HG03432 (cell line): ENCODE measurements around the gene TLR10.
"Not testable (repeated sequence)": the region's sequence is repeated elsewhere in the genome, so short reads cannot be mapped to it uniquely, and the experiment has no call there.

ENCODE experiments used
- ATAC-seq: cut with Tn5 transposase; IDR thresholded peaks from one replicate; pipeline ENCODE4 v1.9.1; 2021; ENCODE audit warnings: mild to moderate bottlenecking, moderate library complexity; ENCODE audit not compliant: unreplicated experiment

TLR10 gene

DNA sequence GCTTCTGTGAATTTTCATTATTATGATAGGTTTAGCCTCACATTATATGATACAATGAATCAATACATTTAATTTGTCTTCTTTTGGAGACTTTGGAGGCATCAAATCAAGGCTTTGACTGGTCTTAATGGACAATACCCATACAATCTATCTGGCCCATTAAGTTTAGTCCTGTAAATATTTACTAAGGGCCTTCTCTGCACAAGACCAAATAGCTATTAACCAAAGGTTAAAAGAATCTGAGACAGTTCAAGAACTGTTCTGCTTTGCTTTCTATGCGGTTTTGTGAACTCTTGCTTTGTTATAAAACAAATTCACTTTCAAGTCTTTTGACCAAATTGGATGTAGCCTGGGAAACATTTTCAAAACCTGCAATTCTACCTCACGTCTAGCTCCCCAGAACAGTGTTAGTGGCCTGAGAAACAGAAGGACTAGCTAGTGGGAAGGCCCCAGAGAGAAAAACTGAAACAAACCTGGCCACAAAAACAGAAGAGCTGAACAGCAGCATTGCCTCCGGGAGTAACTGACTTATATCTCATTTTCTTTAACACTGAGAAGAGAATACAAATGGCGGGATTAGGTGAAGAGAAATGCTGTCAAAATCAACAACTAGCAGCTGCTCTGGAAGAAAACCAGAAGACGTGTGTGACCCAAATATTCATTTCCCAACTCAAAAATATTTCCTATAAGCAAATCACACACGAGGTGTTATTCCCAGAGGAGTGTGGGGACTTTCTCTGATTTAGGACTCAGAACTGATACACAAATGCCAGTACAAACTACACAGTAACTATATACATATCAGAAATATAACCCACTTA lies 21.3 kb upstream of the TLR10 start:
- peak; percentile 62 for ATAC-seq

DNA sequence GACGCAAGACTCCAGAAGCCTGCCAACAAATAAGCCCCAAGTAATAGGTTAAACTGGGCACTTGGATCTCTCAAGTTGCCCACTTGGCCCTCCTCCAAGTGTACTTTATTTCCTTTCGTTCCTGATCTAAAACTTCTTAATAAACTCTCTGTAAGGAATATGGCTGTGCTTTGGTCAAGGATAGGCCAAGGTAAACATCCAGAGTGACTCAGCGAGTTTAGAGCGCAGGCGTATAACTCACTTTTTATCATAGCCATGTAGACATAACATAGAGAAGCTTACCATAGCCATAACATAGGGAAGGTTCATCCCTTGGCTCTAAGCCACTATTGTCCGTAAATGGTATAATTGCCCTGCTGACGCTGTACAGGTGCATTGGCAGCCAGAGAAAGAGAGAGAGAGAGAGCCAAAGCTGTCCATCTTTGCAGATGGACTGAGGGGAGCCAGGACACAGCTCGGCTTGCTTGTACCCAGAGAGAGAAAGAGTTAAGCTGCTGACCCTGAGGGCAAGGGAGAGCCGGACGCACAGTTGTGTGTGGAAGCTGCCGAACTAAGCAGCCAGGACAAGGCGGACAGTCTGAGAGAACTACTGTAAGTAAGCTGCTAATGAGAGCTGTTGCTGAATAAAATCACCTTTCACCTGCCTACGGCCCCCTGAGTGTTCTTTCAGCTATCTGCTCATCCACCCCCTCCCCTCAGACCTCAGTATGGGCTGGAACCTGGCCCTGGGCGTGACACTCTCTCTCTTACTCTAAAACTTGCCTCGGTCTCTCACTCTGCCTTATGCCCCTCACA lies 20.0 kb upstream of the TLR10 start:
- no peak for ATAC-seq

DNA sequence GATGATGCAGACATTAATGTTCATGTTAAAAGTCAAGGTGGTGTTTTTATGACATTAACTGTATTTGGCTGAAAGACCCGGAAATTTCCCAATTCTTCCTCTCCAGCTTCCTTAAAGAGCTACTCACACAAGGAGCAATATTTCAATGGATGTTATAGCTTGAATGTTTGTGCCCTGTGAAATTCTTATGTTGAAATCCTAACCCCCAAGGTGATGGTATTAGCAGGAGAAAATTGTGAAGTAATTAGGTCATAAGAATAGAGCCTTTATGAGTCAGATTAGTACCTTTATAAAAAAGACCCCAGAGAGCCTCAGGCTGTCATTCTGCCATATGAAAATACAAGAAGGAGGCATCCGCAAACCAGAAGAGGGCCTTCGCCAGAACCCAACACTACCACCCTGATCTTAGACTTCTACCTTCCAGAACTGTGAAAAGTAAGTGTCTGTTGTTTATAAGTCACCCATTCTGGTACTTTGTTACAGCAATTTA lies 18.2 kb upstream of the TLR10 start:
- no peak for ATAC-seq

DNA sequence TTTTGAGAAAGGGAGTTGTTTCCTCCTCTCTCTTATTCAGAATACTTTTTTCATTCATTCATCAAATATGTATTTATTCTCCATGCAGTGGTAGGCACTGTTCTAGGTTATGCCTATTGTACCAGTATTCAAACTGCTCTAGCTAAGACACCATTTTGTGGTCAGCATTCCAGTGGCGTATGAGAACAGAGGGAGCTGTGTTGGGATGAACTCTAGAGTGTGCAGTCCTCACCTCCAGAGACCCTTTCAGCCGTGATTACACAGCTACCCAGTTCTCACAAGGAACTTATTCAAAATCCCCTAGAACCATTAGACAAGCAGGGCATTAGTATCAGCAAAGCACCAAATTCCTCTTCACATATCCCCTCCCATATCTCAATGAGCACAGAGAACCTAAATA lies 17.6 kb upstream of the TLR10 start:
- no peak for ATAC-seq

DNA sequence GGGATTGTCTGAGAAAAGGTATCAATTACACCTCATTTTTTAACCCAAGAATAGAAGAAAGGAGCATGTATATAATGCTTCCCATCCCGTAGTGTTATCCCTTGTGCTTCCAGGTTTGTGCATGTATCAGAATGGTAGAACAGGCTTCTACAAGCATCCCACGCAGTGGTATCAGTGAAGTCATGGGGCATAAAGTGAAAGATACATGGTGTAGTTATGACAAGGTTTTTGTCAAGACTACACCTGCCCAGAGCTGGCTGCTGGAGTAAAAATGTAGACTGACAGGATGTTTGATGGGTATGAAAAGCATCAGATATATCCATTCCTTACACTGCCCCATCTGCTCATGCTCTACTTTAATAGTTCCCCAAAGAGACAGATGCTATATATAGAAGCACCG lies 12.3 kb upstream of the TLR10 start:
- no peak for ATAC-seq

DNA sequence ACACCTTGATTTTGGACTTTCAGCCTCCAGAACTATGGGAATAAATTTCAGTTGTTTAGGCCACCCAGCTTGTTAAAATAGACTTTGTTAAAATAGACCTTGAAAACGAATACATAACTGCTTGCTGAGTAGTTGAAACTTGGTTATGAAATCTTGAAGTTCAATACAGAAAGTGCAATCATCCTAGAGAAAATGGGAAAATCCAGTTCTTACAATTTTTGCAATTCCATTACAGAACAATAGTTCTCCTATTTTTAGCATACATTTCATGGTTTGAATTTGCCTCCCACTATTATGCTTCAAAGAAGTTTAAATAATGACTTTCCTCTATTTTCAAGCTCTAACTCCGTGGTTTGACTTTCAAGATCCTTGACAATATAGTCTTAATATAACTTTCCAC lies 11.3 kb upstream of the TLR10 start:
- ATAC-seq, result no peak

DNA sequence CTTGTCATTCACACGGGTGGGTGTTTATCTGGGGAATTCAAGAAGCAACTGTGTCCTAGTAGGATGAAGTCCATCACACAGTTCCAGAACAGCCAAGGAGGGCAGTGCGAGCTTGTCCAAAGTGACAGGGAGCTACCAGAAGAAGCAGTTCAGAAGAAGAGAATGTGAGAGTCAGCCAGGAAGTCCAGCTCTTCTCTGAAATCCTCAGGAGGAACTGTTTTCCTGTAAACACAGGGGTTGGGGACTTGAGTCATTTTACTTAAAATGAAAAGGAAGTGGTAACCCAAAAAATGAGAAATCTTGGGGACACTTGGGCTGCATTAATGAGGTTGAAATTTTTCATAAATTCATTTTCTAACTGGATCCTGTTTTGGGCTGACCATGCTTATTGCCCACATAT lies 8.2 kb upstream of the TLR10 start:
- ATAC-seq, result no peak

DNA sequence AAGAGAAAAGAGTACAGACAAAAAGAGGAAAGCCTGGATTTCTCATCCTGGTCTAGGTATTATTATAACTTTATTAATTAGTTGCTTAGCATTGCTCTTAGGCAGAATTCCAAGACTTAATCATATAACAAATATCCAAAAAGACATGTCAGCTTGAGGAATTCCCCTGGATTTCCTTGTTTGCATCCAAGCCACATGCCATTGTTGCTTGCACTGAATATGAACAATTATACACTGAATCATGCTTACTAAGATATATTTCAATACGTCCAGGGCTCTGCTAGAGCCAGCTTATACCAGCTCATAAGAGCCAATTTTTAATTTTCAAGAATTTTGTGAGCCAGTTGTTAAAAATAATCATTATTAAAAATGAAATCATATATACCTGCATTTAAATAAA lies 5.5 kb upstream of the TLR10 start:
- ATAC-seq, result no peak

DNA sequence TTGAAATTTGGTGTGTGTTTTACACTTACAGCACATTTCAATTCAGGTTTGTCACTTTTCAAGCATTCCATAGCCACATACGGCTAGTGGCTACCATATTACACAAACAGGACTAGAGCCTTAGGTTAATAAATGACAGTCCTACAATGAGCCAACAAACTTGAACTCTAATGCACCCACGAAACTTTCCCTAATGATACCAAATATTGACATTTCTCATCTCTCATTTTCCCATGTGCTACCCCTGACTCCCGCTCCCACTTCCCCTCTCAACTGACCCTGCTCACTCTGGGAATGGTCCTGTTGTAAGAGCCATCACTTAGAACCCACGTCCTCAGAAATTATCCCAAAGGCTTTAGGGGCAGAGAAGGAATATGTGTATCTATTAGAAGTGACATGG lies 4.9 kb upstream of the TLR10 start:
- ATAC-seq, result no peak

DNA sequence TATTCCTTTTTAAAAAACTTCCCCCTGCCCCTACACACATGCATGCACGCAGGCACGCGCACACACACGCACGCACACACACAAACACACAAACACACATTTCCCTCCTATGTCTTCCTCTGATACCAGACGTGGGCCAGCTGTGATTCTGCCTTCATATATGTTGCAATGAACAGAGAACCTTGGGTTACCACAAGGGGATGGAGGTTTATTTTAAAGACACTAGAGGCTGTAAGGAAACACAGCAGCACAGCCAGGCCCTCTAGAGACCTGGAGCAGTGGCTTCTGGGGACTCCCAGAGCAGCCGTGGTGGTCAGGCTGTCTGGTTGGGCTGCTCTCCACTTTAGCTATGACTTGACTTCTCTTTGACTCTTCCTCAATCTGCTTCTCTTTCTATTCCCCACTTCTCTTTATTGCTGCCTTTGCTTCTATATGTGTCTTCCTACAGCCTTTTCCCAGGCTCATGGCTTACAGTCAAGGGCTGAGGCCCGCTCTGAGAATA lies 3.2 kb upstream of the TLR10 start:
- ATAC-seq, result peak; percentile 42

DNA sequence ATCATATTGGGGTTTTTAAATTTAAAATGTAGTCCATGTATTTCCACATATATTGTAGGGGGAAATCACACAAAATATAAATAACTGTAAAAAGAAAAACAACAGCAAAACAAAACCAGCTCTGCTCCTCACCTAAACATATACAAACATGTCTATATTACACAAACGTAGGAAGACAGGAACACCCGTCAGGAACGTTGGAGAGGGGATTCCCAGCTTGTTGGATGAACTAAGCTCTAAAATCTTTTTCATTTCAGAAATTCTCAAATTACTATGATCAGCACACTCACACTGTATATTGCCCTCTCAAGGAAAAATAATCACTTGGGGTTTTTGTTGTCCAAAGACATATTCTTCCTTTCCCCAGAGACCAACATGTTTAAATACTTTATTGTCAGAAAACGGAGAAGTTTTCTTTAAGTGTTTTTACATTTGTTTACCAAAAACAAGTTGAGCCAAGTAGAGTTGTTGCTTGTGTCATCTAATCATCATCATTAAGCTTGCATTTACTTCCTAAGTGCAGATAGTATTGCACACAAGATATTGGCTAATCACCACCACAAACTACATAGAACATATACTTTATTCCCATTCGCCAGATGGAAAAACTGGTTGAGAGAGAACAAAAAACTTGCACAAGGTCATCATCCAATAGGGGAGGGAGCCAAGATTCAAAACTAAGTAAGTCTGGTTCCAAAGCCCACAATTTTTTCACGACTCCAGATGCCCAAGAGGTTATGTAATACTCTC lies 2.4 kb upstream of the TLR10 start:
- ATAC-seq, result no peak

DNA sequence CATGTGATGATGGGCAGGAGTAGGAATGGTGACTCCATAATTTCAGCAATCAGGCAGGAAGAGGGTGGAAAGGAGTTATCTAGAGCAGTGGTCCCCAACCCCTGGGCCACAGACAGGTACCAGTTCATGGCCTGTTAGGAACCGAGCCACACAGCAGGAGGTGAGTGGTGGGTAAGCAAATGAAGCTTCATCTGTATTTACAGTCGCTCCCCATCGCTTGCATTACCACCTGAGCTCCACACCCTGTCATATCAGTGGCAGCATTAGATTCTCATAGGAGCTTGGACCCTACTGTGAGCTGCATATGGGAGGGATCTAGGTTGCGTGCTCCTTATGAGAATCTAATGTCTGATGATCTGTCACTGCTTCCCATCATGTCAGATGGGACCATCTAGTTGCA lies 1.4 kb upstream of the TLR10 start:
- ATAC-seq, result no peak

DNA sequence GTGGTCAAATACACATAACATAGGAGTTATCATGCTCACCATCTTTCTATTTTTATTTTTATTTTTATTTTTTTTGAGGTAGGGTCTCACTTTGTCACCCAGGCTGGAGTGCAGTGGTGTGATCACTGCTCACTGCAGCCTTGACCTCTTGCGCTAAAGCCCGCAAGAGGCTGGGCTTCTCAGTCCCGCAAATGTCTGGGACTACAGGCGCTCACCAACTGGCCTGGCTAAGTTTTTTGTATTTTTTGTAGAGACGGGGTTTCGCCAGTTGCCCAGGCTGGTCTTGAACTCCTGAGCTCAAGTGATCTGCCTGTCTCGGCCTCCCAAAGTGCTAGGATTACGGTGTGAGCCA lies 295 bp upstream of the TLR10 start:
- ATAC-seq, result no peak

DNA sequence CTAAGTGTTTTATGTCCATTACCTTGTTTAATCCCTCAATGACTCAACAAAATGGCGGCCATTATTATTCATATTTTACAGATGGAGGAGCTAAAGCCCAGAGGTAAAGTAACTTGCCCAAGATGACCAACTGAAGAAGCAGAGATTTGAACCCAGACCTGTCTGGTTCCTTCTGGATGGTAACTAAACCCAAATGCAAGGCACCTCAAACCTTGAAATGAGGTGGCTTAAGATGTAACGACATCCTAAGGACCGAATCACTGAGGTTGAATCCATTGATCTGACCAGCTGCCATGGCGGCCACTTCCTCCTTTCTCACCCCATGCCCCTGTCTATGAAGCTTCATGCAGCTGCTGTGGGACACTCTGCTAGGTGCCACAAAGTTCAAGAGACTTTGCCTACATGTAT lies 932 bp downstream of the TLR10 start:
- peak; percentile 39 for ATAC-seq

DNA sequence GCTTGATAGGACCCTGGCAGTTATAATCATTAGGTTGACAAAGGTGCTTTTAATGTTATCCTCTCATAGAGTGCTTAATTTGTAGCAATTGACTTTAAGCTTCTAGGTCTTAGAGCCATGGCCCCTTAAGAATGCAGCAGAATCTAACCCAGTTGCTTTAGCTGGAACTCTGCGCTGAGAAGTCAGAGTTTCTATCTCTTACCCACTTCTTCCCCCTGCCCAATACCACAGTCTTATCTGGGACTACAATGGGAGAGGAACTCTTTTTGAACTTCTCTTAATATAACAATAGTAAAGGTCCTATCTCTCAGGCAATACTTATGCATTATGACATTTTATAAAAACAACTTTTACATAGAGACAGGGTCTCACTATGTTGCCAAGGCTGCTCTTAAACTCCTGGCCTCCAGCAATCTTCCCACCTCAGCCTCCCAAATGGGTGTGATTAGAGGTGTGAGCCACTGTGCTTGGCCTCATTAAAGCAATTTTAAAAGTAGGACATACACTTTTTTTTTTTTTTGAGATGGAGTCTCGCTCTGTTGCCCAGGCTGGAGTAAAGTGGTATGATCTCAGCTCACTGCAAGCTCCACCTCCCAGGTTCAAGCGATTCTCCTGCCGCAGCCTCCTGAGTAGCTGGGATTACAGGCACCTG lies 1.8 kb downstream of the TLR10 start:
- no peak for ATAC-seq

DNA sequence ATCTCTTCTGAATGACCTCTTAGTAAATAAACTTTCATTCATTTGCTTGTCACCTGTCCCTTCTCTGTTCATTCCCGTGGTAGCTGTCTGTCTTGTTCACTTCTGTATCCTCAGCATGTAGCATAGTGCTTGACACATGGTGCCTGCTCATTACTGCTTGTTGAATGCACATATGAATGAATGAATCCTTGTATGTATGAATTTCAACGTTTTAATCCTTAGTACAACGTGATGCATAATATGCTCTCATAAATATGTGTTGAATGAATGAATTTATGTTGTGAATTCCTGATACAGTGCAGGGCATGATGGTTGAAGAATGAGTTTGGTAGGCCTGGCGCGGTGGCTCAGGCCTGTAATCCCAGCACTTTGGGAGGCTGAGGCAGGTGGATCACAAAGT lies 3.0 kb downstream of the TLR10 start:
- no peak for ATAC-seq

DNA sequence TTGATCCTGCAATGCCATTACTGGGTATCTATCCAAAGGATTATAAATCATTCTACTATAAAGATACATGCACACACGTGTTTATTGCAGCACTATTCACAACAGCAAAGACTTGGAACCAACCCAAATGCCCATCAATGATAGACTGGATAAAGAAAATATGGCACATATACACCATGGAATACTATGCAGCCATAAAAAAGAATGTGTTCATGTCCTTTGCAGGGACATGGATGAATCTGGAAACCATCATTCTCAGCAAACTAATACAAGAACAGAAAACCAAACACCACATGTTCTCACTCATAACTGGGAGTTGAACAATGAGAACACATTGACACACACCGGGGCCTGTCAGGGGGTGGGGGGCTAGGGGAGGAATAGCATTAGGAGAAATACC lies 4.9 kb downstream of the TLR10 start:
- not testable (repeated sequence) for ATAC-seq

DNA sequence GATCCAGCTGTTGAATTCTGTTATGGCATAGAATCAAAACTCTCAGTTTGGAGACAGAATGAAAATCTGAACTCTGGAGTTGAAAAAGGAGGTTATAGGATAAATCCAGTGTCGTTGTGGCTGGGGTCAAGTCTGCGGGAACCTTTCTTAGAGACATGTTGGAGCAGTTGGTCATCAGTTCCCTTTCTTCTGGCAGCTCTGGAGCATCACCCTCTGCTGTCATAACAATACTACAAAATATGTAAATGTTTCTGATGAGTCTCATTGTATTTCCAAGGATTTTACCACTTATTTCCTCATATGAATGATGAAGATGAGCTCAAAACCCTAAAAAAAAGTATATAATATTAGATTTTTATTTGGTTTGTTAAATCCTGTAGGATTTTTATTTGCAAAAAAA lies 7.5 kb downstream of the TLR10 start:
- ATAC-seq, result no peak

DNA sequence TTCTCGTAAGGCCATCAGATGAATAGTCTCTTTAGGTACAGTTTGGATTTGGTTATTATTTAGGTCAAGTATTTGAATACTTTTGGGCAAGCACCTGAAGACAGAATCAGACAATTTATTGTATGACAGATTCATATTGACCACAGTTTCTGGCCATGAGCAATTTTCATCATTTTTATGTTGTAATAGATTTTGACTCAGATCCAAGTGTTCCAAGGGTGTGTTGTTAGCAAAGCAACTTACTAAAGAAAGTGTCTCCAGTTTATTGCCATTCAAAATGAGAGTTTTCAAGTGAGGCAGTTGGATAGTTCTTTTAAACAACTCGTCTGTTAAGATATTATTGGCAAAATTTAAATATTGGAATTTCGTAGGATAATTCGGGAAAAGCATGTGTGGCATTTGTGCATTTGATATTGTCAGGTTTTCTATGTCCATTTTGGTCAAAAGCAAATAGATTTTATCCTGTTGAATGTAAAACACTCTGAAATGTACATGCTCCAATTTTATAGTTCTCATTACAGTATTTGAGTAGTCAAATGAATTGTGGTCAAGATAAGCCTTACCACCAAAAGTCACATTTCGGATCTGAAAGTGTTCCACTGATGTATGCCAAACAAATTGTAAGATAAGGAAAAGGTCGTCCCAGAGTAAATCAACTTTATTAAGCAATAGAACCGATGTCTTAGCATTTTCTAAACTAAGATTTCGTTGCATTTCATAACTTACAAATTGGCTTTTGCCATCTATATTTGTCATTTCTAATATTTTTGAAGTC lies 8.4 kb downstream of the TLR10 start:
- no peak for ATAC-seq

DNA sequence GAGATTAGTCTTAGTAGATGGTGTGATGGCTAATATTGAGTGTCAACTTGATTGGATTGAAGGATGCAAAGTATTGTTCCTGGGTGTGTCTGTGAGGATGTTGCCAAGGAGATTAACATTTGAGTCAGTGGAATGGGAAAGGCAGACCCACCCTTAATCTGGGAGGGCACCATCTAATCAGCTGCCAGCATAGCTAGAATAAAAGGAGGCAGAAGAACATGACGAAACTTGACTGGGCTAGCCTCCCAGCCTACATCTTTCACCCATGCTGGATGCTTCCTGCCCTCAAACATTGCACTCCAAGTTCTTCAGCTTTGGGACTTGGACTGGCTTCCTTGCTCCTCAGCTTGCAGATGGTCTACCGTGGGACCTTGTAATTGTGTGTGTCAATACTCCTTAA lies 12.5 kb downstream of the TLR10 start:
- not testable (repeated sequence) for ATAC-seq
